ENCODE measurements around the gene RACK1.

RACK1 gene

GRCh38 chr5:181259283-181259682, 15.6 kb upstream of the RACK1 start:
- DNase-seq = no peak

GRCh38 chr5:181258576-181258975, 14.9 kb upstream of the RACK1 start:
- DNase-seq = no peak

GRCh38 chr5:181255836-181256578, 12.3 kb upstream of the RACK1 start:
- DNase-seq = no peak

DNA sequence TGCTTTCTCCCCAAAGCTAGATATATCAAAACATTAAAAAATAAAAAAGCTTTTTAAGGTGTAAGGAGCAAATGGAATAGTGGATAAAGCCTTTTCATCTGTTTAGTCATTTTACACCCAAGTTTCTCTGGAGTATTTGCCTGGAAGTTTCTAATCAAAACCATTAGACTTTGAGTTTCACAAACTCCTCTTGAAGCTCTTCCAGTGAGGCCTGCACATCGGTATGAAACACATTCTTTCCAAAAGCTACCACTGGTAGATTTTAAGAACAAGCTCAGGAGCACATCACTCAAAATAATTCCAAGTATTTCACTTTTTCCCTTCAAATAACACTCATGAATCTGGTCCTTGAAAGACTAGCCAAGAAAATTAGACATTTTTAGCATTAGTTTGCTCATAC, 11.6 kb upstream of the RACK1 start:
- DNase-seq = no peak

- DNase-seq = no peak
Observed at GRCh38 chr5:181248277-181248676, 4.6 kb upstream of the RACK1 start.

DNA sequence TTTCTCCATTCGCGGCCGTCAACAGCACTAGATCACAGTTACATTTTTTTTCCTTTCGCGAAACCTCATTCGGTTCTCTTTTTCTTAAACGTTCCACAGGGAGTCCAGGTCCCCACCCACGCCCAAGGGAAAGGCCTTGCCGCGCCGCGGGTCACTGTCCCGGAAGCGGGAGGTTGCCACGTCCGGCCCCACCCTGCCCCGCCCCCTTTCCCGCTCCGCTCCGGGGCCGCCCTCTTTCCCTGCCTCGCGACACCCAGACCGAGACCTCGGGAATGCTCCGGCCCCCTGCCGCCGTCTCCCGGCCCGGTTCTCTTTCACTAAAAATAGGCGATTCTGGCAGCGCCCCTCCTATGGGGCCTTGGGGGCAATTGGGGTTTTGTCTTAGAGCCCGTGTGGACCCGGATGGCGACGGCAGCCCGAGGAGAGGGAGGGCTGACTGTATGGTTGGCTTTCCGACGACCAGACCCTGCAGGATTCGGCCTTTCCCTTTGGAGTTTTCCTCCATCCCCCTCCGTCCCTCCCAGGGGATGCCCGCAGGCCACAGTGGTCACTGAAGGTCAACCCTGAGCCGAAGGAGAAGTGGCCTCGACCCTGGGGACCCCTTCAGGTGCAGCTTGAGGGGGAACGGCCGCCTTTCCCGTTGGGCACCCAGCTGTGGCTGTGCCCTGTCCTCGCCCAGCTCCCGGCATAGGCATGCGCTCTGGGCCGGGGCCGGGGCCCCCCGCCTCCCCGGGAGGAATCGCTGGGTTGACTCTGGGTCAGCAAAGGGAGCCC, 2.8 kb upstream of the RACK1 start:
- peak; percentile 72 for DNase-seq

GRCh38 chr5:181245427-181246275, 1.9 kb upstream of the RACK1 start:
- DNase-seq = no peak

DNA sequence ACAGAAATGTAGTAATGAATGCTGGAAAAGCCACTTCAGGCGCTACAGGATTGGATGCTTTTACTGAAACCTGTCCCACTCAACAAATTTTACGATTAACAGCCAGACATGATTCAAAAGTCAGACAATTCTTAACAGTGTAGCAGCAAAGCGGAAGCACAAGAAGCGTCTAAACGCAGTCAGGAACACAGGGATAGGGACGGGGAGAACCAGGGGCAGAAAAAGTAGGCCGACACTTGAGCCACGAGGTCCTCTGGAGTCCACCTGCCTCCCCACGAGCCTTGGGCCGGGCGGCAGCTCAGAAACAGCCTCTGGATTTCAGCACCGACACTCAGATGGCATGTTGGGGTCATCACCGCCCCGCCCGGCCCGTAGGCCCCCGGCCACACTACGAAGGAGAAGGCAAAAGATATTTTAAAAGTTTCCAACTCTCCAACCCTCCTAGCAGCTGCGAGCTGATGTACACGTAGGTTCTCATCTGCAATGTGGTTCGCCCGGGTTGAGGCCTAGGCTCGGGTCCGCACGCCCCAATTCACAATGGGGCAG, 615 bp downstream of the RACK1 start:
- DNase-seq = peak; percentile 30

DNA sequence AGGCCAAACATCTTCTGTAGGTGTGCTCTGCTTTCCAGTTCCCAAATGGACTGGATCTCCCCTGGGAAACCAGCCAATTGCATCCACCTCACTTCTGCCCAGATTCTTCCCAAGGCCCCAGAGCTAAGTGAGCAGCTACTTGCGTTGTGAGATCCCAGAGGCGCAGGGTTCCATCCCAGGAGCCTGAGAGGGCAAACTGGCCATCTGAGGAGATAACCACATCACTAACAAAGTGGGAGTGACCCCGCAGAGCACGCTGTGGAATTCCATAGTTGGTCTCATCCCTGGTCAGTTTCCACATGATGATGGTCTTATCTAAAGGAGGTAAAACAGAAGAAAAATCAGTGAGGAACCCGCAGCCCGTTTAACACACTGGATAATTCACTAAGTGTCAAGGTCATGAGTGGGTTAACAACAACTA, 1.7 kb downstream of the RACK1 start:
- no peak for DNase-seq

GRCh38 chr5:181241393-181241975, 2.2 kb downstream of the RACK1 start:
- peak; percentile 51 for DNase-seq

GRCh38 chr5:181239062-181239663, 4.5 kb downstream of the RACK1 start:
- DNase-seq = no peak

DNA sequence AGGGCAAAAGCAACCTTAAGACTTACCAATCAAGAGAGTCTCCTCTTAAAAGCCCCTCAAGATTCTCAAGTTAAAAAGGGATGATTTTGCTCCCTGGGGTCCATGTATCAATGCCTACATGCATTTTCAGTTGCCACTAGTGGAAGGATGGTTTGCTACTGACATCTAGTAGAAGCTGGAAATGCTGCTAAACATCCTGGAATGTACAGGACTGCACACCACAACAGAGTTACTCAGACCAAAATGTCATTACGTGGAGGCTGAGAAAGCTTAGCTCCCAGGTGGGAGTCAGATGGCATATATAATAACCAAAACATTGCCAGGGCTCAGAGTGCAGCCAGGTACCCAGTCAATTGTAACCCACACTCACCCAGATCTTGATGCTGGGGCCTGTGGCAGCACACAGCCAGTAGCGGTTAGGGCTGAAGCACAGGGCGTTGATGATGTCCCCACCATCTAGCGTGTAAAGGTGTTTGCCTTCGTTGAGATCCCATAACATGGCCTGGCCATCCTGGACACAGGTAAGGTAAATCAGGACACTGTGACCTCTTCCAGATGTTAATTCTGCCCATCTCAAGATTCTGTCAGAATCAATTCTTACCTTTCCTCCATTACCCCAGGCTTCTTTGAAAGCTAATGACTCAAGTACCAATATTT, 5.8 kb downstream of the RACK1 start:
- no peak for DNase-seq

DNA sequence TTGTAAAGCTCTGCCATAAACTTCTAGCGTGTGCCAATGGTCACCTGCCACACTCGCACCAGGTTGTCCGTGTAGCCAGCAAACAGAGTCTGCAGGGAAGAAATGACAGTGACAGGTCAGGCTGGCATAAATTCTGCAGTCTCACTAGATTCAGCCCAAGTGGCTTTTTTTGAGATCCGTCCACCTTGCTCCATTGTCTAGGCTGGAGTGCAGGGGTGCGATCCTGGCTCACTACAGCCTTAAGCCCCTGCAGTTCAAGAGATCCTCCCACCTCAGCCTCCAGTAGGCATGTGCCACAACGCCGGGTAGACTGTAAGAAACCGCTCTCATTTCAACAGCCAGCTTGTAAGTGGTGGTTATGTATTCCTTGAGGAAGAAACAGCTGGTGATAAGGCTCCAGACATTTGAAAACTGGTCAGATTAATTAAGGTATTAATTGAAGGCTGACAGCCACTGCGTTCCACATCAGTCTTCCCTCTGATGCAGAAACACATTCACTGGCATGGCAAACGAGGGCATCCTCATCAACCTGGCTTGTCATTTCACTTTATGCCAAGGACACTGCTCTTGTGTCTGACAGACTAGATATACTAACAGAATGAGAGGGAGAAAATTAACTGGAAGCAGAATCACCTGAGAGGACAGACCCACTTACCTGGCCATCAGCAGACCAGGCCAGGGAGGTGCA, 6.6 kb downstream of the RACK1 start:
- DNase-seq = no peak

GRCh38 chr5:181236471-181236870, 7.2 kb downstream of the RACK1 start:
- no peak for DNase-seq

DNA sequence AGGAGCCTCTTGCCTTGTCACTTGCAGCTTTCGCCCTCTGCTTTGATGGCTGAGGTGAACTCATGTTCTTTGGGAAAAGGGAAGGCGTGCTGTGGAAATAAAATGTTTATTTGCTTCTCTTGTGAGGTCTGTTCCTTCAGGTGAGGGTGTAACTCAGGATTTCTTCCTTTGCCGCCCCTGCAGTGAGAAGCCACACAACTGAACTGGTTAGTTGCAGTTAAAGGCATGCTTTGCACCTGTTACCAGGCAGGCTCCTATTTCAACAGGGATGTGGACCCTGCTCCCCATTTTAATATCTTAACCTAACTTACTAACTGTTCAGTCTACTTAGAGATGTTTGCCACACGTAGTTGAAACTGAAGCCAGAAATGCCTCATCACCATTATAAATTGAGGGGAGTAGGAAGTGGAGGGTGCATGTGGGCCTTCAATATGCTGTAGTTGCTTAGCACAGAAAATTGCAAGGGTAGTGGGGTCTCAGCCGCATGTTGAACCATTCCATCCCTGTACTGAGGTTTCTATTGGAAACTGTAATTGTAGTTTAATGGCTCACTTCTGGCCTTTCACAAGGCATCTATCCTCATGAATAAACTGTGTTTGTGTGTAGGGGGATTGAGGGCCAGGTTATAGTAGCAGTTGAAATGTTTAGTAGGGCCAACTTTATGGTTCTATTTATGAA, 7.9 kb downstream of the RACK1 start:
- no peak for DNase-seq

DNA sequence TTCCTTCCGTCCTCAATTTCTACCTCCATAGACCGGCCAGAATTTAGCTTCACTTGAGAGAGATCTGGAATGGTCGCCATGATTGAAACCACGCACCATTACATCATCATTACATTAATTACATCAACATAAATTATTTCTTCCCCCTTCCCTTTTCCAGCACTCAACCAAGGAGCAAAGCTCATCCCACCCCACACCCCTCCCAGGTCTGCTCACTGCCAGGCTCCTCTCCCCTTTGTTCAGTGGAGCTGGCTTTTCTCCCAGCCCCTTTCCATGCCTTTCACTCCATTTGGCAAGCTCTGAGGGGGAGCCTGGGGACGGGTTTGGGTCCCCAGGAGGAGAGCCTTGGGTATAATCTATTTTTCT, 8.4 kb downstream of the RACK1 start:
- DNase-seq = no peak

- no peak for DNase-seq
Observed at GRCh38 chr5:181234455-181235306, 9.0 kb downstream of the RACK1 start.

GRCh38 chr5:181233801-181234454, 9.8 kb downstream of the RACK1 start:
- DNase-seq = no peak
